Measurements from ENCODE around the gene SOX6. TPM values are rescaled to one million over a fixed set of nuclear protein-coding genes. Genes with fewer than 3 reads are reported as not detected.

Gene SOX6
- total RNA-seq, 2 experiments from 2014 or later, result 0.36 TPM; not detected in 1

GRCh38 chr11:16318320-16318719, 38.0 kb downstream of the SOX6 start:
- intact Hi-C loops (cut with micrococcal nuclease), result no loop called here

GRCh38 chr11:16317712-16318111, 38.6 kb downstream of the SOX6 start:
- Mint-ChIP-seq H3K27ac (no peak overlapping the region), H3K9me3 (peaks cover 3% of the 10 kb centered on the region), H3K4me1 (ENCODE audit: low read depth) (no peaks in the 10 kb centered on the region), H3K36me3 (ENCODE audit: low read depth) (no peaks in the 10 kb centered on the region), H3K4me3 (no peak overlapping the region), H3K27me3 (no peaks in the 10 kb centered on the region)
- ATAC-seq (no peak), DNase-seq (no peak)
- TF ChIP-seq CTCF (IDR thresholded peaks at IDR 0.05), result no peak
- intact Hi-C loops (cut with micrococcal nuclease), result no loop called here
- POLR2A ChIA-PET, result no interaction called here
- CTCF ChIA-PET, result no interaction called here

More at GRCh38 chr11:16318320-16318719, 38.0 kb downstream of the SOX6 start:
- CTCF ChIA-PET, result no interaction called here
- peaks cover 3% of the 10 kb centered on the region for H3K9me3 Mint-ChIP-seq
- H3K36me3 Mint-ChIP-seq (ENCODE audit: low read depth), result no peaks in the 10 kb centered on the region
- no peak for TF ChIP-seq CTCF (IDR thresholded peaks at IDR 0.05)
- DNase-seq, result no peak
- H3K27me3 Mint-ChIP-seq, result no peaks in the 10 kb centered on the region
- no peak overlapping the region for H3K4me3 Mint-ChIP-seq
- no peak for ATAC-seq
- no peaks in the 10 kb centered on the region for H3K4me1 Mint-ChIP-seq (ENCODE audit: low read depth)
- POLR2A ChIA-PET, result no interaction called here
- H3K27ac Mint-ChIP-seq, result no peak overlapping the region

GRCh38 chr11:16313846-16314245, 42.5 kb downstream of the SOX6 start:
- H3K27me3 Mint-ChIP-seq, result no peaks in the 10 kb centered on the region
- TF ChIP-seq CTCF (IDR thresholded peaks at IDR 0.05), result no peak

DNA sequence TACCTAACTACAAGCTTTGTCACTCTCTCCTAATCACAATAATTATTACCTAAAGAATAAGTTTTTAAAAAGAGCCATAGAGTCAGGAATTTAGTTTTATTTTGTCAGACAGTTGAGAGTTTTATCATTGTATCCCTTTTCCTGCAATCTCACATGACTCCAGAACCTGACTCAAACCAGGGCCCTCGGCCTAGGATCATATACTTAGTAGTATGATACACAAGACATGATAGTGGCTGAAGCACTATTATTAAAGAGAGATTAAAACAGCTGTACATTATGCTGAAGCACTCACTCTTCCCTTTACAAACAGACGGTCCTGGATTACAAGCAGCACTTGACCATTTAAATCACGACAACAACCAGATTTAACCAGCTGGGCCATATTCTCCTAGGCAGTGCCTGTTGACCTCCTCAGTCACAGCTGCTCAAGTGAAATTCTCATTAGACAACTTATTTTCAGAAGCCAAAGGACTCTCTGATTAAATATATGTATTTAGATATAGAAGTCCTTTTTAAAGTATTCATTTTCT, 44.0 kb downstream of the SOX6 start:
- CTCF ChIA-PET, result no interaction called here
- no peak for DNase-seq
- intact Hi-C loops (cut with micrococcal nuclease), result no loop called here
- H3K4me1 Mint-ChIP-seq (ENCODE audit: low read depth), result no peaks in the 10 kb centered on the region
- no peaks in the 10 kb centered on the region for H3K27me3 Mint-ChIP-seq
- no peaks in the 10 kb centered on the region for H3K9me3 Mint-ChIP-seq
- ATAC-seq, result no peak
- H3K4me3 Mint-ChIP-seq, result no peak overlapping the region
- H3K36me3 Mint-ChIP-seq (ENCODE audit: low read depth), result no peaks in the 10 kb centered on the region
- POLR2A ChIA-PET, result no interaction called here
- TF ChIP-seq CTCF (IDR thresholded peaks at IDR 0.05), result no peak
- no peak overlapping the region for H3K27ac Mint-ChIP-seq

More at GRCh38 chr11:16313846-16314245, 42.5 kb downstream of the SOX6 start:
- Mint-ChIP-seq H3K27ac (no peak overlapping the region), H3K36me3 (ENCODE audit: low read depth) (no peaks in the 10 kb centered on the region), H3K9me3 (no peaks in the 10 kb centered on the region), H3K4me1 (ENCODE audit: low read depth) (no peaks in the 10 kb centered on the region), H3K4me3 (no peak overlapping the region)
- POLR2A ChIA-PET, result no interaction called here
- ATAC-seq, result no peak
- no peak for DNase-seq
- intact Hi-C loops (cut with micrococcal nuclease), result no loop called here
- CTCF ChIA-PET, result no interaction called here

DNA sequence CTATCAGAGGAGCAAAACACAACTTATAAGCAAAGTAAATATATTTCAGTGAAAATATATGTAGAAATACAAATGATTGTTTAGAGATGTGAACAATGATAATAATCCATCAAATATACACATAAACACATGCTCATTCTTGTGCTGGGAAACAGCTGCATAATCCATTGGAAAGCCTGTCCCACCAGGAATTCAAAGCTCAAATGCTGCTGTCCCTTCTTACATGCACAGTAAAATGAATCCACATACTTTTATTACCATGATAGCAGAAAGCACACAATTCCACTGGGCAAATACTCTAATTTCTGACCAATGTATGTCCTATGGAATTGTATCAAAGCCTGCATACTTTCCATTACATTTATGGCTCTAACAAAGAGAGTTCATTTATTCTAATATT, 44.5 kb downstream of the SOX6 start:
- Mint-ChIP-seq H3K4me1 (ENCODE audit: low read depth) (no peaks in the 10 kb centered on the region), H3K36me3 (ENCODE audit: low read depth) (no peaks in the 10 kb centered on the region), H3K27ac (no peak overlapping the region), H3K9me3 (peaks cover 3% of the 10 kb centered on the region), H3K27me3 (no peaks in the 10 kb centered on the region), H3K4me3 (no peak overlapping the region)
- CTCF ChIA-PET, result no interaction called here
- DNase-seq (no peak), ATAC-seq (no peak)
- no peak for TF ChIP-seq CTCF (IDR thresholded peaks at IDR 0.05)
- POLR2A ChIA-PET, result no interaction called here
- intact Hi-C loops (cut with micrococcal nuclease), result no loop called here
